GM18511 (cell line): Measurements from ENCODE around the gene GRK3.
"Not testable (repeated sequence)": the region's sequence is repeated elsewhere in the genome, so short reads cannot be mapped to it uniquely, and the experiment has no call there.

Experiments used
- ATAC-seq: cut with Tn5 transposase; IDR thresholded peaks from one replicate; pipeline ENCODE4 v1.9.1; 2021; ENCODE audit warnings: mild to moderate bottlenecking, moderate library complexity; ENCODE audit not compliant: unreplicated experiment

The GRK3 gene

GRCh38 chr22:25623851-25624250 is 59.4 kb downstream of the GRK3 start:
- no peak for ATAC-seq

- ATAC-seq, result no peak
Measured at GRCh38 chr22:25624476-25624875, 60.0 kb downstream of the GRK3 start.

DNA sequence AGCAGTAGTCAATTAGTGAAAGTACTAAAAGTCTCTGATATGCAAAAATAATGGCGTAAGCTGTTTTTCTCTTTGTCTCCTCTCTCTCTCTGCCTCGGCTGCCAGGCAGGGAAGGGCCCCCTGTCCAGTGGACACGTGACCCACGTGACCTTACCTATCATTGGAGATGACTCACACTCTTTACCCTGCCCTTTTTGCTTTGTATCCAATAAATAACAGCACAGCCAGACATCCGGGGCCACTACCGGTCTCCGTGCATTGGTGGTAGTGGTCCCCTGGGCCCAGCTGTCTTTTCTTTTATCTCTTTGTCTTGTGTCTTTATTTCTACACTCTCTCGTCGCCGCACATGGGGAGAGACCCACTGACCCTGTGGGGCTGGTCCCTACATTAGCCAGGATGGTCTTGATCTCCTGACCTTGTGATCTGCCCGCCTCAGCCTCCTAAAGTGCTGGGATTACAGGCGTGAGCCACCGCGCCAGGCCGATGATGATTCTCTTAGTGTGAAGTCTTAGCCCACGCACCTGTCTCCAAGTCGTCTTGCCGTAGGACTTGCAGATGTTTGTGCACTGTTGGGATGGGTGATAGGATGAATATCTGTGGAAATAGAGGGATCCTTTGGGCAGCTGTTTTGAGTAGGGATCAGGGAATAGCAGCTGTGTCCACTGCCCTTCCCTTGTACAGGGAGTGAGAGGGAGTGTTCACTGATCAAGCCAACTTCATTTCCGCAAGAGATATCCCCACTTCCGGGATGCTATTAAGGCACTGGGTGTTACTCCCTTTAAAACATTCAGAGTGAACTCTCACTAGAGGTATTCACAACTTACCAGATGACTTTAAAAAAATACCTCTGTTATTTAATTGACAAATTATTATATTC is 61.5 kb downstream of the GRK3 start:
- not testable (repeated sequence) for ATAC-seq

- ATAC-seq, result no peak
Measured at GRCh38 chr22:25626624-25626990, 62.1 kb downstream of the GRK3 start.

DNA sequence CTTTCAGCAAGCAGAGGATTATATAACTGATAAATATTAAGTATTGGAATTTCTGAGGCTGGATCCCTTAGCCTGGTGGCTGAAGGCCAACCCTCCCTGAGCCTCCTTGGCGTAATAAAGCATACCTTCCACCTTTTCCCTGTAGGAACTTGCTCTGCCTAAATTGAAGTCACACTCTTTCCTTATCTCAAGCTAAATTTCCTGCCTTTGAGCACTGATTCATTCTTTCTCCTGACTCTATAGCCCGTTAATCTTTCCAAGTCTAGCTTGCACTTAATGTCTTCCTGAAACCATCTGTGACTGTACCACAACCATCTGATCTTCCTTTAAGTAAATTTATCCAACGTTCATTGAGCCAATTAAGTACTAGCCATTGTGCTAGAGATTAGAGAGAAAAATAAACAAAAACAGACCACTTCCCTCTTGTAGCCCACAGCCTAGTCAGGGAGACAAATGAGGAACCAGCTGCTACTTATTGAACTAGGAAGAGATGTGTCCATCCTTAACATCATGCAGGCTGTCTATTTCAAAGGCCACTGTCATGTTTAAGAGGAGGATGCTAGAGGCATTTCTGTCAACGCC is 62.9 kb downstream of the GRK3 start:
- ATAC-seq, result no peak

DNA sequence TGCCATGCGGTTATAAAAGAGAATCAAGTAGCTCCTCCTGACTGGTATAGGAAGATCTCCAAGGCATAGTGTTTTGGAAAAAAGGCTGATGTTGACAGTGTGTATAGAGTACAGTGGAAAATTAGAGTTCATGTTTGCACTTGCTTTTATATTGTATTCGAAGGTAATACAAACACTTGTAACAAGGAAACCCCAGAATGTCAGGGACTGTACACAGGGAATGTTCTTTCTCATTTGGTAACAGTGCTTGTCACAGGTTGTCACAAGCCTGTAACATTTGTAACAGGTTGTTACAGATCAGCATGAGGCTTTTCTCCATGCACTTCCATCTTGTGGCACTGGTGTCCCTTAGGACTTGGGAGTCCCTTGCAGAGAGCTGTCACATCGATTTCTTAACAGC is 64.0 kb downstream of the GRK3 start:
- ATAC-seq, result no peak

- ATAC-seq, result no peak
Measured at GRCh38 chr22:25629613-25630012, 65.1 kb downstream of the GRK3 start.

DNA sequence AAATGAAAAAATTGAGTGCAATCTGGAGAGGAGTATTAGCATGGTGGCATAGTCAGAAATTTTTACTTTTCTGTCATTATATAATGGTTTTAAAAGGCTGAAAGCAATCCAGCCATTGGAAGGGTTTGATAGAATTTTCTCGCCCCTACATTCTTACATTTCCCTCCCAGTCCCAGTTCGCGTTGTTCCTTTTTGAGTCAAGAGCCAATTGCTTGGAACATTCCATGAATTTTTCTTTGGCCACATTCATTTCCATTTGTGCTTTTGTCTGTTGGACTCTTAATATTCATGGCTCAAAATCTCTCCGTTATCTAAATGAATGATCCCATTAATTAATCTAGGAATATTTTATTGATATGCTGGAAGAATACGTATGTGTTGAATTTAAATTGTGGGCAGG is 66.0 kb downstream of the GRK3 start:
- no peak for ATAC-seq

DNA sequence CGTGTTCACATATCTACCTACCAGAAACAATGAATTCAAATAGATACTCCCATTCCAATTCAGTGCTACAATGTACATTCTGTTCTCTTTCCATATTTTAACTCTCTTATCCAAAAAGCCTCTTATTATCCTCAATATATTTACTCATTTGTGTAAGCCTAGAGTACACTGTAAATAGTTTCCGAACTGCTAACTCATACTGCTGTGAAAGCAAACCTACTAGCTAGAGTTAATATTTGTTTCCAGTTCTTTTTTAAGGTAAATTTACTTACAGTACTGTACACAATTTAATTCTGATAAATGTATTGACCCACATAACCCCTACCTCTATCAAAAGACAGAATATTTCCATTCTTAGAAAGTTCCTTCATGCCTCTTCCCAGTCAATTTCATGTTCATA is 71.8 kb downstream of the GRK3 start:
- ATAC-seq, result no peak

- no peak for ATAC-seq
Measured at GRCh38 chr22:25637032-25637431, 72.6 kb downstream of the GRK3 start.

DNA sequence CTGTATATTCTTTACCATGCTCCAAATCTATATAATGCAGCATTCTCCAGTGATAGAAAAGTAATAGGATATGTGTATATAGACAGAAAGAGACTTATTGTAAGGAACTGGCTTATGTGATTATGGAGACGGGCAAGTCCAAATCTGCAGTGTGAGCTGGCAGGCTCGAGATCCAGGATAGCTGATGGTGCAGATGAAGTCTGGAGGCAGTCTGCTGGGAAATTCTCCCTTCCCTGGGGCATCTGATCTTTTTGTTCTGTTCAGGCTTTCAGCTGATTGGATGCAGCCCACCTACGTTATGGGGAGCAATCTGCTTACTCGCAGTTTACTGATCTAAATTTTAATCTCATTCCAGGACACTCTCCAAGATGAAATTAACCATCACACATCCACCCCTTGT is 73.2 kb downstream of the GRK3 start:
- no peak for ATAC-seq

DNA sequence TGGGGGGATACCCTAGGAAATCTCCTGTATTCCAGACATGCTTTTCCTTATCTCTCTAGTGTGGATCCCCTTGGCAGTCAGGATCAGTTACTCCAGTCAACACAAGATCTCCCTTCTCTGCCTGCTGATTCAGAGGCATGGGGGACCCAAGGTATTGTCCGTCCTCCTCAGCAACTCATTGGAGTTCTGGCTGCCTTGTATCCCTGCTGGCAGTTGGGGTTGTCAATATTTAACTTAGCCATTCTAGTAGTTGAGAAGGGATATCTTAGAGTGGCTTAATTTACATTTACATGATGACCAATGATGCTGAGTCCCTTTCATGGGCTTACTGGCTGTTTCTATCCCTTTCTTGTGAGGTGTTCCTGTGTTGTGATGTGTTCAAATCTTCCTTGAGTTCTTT is 74.2 kb downstream of the GRK3 start:
- no peak for ATAC-seq

- ATAC-seq, result no peak
Measured at GRCh38 chr22:25641650-25642049, 77.2 kb downstream of the GRK3 start.

DNA sequence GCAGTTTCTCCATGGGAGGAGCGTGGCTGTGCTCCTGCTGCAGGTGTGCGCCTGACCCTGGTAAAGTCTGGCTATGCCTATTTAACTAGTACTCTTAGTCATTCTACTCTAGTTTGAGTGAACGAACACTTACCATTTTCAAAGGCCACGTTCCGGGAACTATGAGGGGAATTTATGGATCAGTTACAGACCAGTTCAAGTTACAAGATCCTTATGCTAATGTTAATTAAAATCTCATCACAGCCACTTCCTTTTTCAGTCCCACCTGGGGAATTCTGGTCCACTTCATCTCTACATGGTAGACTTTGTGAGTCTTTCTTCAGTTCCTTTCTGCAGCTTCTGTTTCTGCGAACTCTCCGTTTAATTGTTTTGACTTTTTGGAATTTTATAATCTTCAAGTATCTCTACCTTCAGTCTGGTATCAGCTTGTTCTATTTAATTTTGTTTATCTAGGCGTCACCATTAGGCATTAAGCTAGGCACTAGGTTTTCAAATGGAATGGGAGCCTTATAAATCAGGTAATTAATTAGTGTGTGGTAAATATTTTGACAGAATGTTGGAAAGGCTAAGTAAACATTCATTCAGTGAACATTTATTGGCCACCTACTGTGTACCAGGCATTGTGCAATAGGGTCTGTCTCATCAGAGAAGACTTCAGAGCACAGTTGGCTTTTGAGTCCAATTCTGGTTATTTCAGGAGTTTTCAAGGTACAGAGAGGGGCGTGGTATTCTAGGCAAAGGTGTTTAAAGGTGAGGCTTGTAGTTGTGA is 78.9 kb downstream of the GRK3 start:
- no peak for ATAC-seq

GRCh38 chr22:25644122-25644521 is 79.6 kb downstream of the GRK3 start:
- ATAC-seq, result no peak

DNA sequence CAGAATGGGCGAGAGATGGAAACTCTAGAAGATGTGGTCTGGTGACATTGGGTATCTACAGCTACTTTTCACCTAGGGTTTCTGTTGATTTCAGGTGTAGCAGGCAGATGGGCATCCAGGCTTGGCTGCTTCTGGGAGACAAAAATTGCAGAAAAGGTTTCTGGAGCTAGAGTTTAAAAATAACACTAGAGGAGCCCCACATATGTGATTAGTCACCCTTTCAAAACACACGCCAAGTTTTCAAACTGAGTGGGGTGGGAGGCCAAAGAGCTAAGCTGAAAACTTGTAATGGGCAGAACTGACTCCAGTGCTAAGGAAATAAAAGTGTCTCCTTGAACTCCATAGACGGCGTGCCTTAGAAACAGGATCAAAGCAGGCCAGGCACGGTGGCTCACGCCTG is 80.8 kb downstream of the GRK3 start:
- no peak for ATAC-seq

- ATAC-seq, result no peak
Measured at GRCh38 chr22:25645964-25646363, 81.5 kb downstream of the GRK3 start.

- ATAC-seq, result no peak
Measured at GRCh38 chr22:25650833-25651232, 86.4 kb downstream of the GRK3 start.

GRCh38 chr22:25651332-25652085 is 87.0 kb downstream of the GRK3 start:
- no peak for ATAC-seq

DNA sequence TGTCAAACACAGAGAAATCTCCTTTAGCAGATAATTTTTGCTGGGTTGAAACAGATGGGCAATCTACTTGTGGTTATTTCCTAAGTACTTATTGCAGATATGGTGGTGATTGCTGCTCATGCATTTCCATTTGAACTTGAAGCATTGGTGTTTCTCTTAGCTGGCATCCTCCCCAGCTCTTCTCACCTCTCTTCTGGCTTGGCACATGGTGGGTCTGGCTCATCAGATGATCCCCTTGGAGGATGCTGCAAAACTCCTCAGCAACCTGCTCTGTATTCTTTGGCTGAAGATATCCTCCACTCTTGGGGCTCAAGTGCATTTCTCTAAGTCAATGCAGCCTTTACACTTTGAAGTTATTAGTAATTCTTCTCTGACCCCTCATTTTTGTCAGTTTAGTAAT is 90.2 kb downstream of the GRK3 start:
- ATAC-seq, result no peak

DNA sequence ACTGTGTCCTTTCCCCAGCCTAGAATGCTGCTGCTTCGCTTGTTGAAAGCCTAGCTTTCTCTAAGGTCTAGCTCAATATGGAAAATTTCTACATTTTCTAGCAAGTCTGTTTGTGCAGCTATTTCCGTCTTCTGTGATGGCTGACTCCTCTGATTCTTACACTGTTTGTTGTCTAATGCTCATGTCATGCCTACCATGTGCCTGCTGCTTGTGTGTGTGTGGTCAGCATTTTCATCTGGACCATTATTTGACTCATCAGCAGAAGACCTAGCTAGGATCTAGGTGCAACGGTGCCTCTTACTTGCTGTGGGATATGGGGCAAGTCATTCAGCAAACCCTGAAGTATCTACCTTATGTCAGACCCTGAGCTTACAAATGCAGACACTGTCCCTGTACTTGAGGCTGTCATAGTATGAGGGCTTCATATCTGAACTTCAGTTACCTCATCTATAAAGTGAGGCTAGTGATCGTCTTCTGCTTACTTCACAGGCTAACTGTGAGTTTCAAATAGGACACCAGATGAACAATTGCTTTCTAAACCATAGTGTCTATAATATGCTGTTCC is 91.0 kb downstream of the GRK3 start:
- ATAC-seq, result no peak
